GM19372 (cell line): Measurements from ENCODE around the gene ZFPM1.
"Not testable (repeated sequence)": the region's sequence is repeated elsewhere in the genome, so short reads cannot be mapped to it uniquely, and the experiment has no call there.

ENCODE experiments used
- ATAC-seq: cut with Tn5 transposase; IDR thresholded peaks from one replicate; pipeline ENCODE4 v1.9.1; 2021; ENCODE audit warnings: mild to moderate bottlenecking, low read depth, moderate library complexity; ENCODE audit not compliant: unreplicated experiment

Gene ZFPM1

GRCh38 chr16:88509749-88510069 lies 56.6 kb downstream of the ZFPM1 start:
- ATAC-seq = no peak

- ATAC-seq = no peak
Observed at GRCh38 chr16:88510091-88510994, 57.3 kb downstream of the ZFPM1 start.

- no peak for ATAC-seq
Observed at GRCh38 chr16:88511060-88511459, 58.0 kb downstream of the ZFPM1 start.

GRCh38 chr16:88511906-88512305 lies 58.8 kb downstream of the ZFPM1 start:
- no peak for ATAC-seq

GRCh38 chr16:88512728-88513696 lies 59.9 kb downstream of the ZFPM1 start:
- ATAC-seq = no peak

GRCh38 chr16:88514070-88514469 lies 61.0 kb downstream of the ZFPM1 start:
- ATAC-seq = no peak

- ATAC-seq = no peak
Observed at GRCh38 chr16:88514526-88515232, 61.6 kb downstream of the ZFPM1 start.

GRCh38 chr16:88515371-88515770 lies 62.3 kb downstream of the ZFPM1 start:
- ATAC-seq = no peak

- ATAC-seq = no peak
Observed at GRCh38 chr16:88515925-88516594, 63.0 kb downstream of the ZFPM1 start.

- no peak for ATAC-seq
Observed at GRCh38 chr16:88516601-88517061, 63.6 kb downstream of the ZFPM1 start.

- not testable (repeated sequence) for ATAC-seq
Observed at GRCh38 chr16:88517208-88517774, 64.2 kb downstream of the ZFPM1 start.

GRCh38 chr16:88518411-88519111 lies 65.5 kb downstream of the ZFPM1 start:
- not testable (repeated sequence) for ATAC-seq

GRCh38 chr16:88519240-88519639 lies 66.2 kb downstream of the ZFPM1 start:
- no peak for ATAC-seq

- ATAC-seq = no peak
Observed at GRCh38 chr16:88519938-88520653, 67.0 kb downstream of the ZFPM1 start.

- no peak for ATAC-seq
Observed at GRCh38 chr16:88521674-88522073, 68.6 kb downstream of the ZFPM1 start.

- ATAC-seq = no peak
Observed at GRCh38 chr16:88522276-88522949, 69.3 kb downstream of the ZFPM1 start.

- ATAC-seq = no peak
Observed at GRCh38 chr16:88523309-88524161, 70.5 kb downstream of the ZFPM1 start.
